Effector memory CD4-positive, alpha-beta T cell (primary cell): ENCODE data around the gene ERBB4.

Source experiments
- DNase-seq, 3 donors: peaks; one replicate each; pipeline ENCODE4 v3.0.0-alpha.2; 2020
- H3K27ac ChIP-seq: 2 replicates; pipeline ENCODE4 v1.7.0; 2013; ENCODE audit warnings: mild to moderate bottlenecking, low read length, moderate library complexity; ENCODE audit not compliant: insufficient read depth, poor library complexity, severe bottlenecking
- H3K27me3 ChIP-seq: replicated peaks from 2 replicates; pipeline ENCODE4 v1.7.0; 2013; ENCODE audit warnings: mild to moderate bottlenecking, low read length; ENCODE audit not compliant: insufficient read depth, control insufficient read depth, poor library complexity, severe bottlenecking
- H3K36me3 ChIP-seq: 2 replicates; pipeline ENCODE4 v1.7.0; 2013; ENCODE audit warnings: mild to moderate bottlenecking, low read length, moderate library complexity; ENCODE audit not compliant: control insufficient read depth, insufficient read depth
- H3K4me1 ChIP-seq: 2 replicates; pipeline ENCODE4 v1.7.0; 2013; ENCODE audit warnings: low read length, mild to moderate bottlenecking; ENCODE audit not compliant: control insufficient read depth, insufficient read depth, poor library complexity, severe bottlenecking
- H3K4me3 ChIP-seq: 2 replicates; pipeline ENCODE4 v1.7.0; 2013; ENCODE audit warnings: low read length, low read depth, mild to moderate bottlenecking; ENCODE audit not compliant: insufficient read depth, poor library complexity, severe bottlenecking
- H3K9me3 ChIP-seq: 2 replicates; pipeline ENCODE4 v1.7.0; 2013; ENCODE audit warnings: mild to moderate bottlenecking, low read length, moderate library complexity; ENCODE audit not compliant: control insufficient read depth

Gene ERBB4

GRCh38 chr2:211928201-211928600 is 610.4 kb downstream of the ERBB4 start:
- H3K27ac ChIP-seq: no peak overlapping the region
- no peaks in the 10 kb centered on the region for H3K27me3 ChIP-seq
- DNase-seq: no peak
- H3K4me3 ChIP-seq: no peak overlapping the region
- no peaks in the 10 kb centered on the region for H3K9me3 ChIP-seq
- no peaks in the 10 kb centered on the region for H3K36me3 ChIP-seq
- no peaks in the 10 kb centered on the region for H3K4me1 ChIP-seq

GRCh38 chr2:211923019-211923418 is 615.6 kb downstream of the ERBB4 start:
- no peaks in the 10 kb centered on the region for H3K36me3 ChIP-seq
- no peak overlapping the region for H3K4me3 ChIP-seq
- no peak overlapping the region for H3K27ac ChIP-seq
- no peaks in the 10 kb centered on the region for H3K27me3 ChIP-seq
- no peaks in the 10 kb centered on the region for H3K4me1 ChIP-seq
- no peak for DNase-seq
- H3K9me3 ChIP-seq: no peaks in the 10 kb centered on the region

- H3K27ac ChIP-seq: no peak overlapping the region
- no peaks in the 10 kb centered on the region for H3K36me3 ChIP-seq
- no peaks in the 10 kb centered on the region for H3K9me3 ChIP-seq
- no peaks in the 10 kb centered on the region for H3K4me1 ChIP-seq
- H3K27me3 ChIP-seq: no peaks in the 10 kb centered on the region
- H3K4me3 ChIP-seq: no peak overlapping the region
- no peak for DNase-seq
Measured at GRCh38 chr2:211903961-211904360, 634.6 kb downstream of the ERBB4 start.

- Histone ChIP-seq H3K36me3 (no peaks in the 10 kb centered on the region), H3K4me1 (no peaks in the 10 kb centered on the region), H3K27me3 (no peaks in the 10 kb centered on the region), H3K27ac (no peak overlapping the region), H3K4me3 (no peak overlapping the region), H3K9me3 (no peaks in the 10 kb centered on the region)
- DNase-seq: no peak
Measured at GRCh38 chr2:211901226-211901846, 637.3 kb downstream of the ERBB4 start.

- no peak overlapping the region for H3K4me3 ChIP-seq
- no peak overlapping the region for H3K27ac ChIP-seq
- no peaks in the 10 kb centered on the region for H3K27me3 ChIP-seq
- no peaks in the 10 kb centered on the region for H3K36me3 ChIP-seq
- no peak for DNase-seq
- H3K9me3 ChIP-seq: no peaks in the 10 kb centered on the region
- H3K4me1 ChIP-seq: no peaks in the 10 kb centered on the region
Measured at GRCh38 chr2:211900518-211900917, 638.1 kb downstream of the ERBB4 start.

- Histone ChIP-seq H3K27ac (no peak overlapping the region), H3K4me1 (no peaks in the 10 kb centered on the region), H3K4me3 (no peak overlapping the region), H3K27me3 (no peaks in the 10 kb centered on the region), H3K9me3 (no peaks in the 10 kb centered on the region), H3K36me3 (no peaks in the 10 kb centered on the region)
- DNase-seq: no peak
Measured at GRCh38 chr2:211900000-211900399, 638.6 kb downstream of the ERBB4 start.

GRCh38 chr2:211898702-211899101 is 639.9 kb downstream of the ERBB4 start:
- Histone ChIP-seq H3K4me1 (no peaks in the 10 kb centered on the region), H3K36me3 (no peaks in the 10 kb centered on the region), H3K27ac (no peak overlapping the region), H3K4me3 (no peak overlapping the region), H3K27me3 (no peaks in the 10 kb centered on the region), H3K9me3 (no peaks in the 10 kb centered on the region)
- DNase-seq: no peak

- Histone ChIP-seq H3K27ac (no peak overlapping the region), H3K36me3 (no peaks in the 10 kb centered on the region), H3K9me3 (no peaks in the 10 kb centered on the region), H3K27me3 (no peaks in the 10 kb centered on the region), H3K4me1 (no peaks in the 10 kb centered on the region), H3K4me3 (no peak overlapping the region)
- no peak for DNase-seq
Measured at GRCh38 chr2:211881449-211881848, 657.2 kb downstream of the ERBB4 start.

- Histone ChIP-seq H3K27me3 (no peaks in the 10 kb centered on the region), H3K9me3 (no peaks in the 10 kb centered on the region), H3K27ac (no peak overlapping the region), H3K4me1 (no peaks in the 10 kb centered on the region), H3K36me3 (no peaks in the 10 kb centered on the region), H3K4me3 (no peak overlapping the region)
- DNase-seq: no peak
Measured at GRCh38 chr2:211879323-211879722, 659.3 kb downstream of the ERBB4 start.

GRCh38 chr2:211877061-211877460 is 661.5 kb downstream of the ERBB4 start:
- no peak overlapping the region for H3K27ac ChIP-seq
- no peaks in the 10 kb centered on the region for H3K36me3 ChIP-seq
- H3K9me3 ChIP-seq: no peaks in the 10 kb centered on the region
- DNase-seq: no peak
- no peaks in the 10 kb centered on the region for H3K27me3 ChIP-seq
- H3K4me1 ChIP-seq: no peaks in the 10 kb centered on the region
- H3K4me3 ChIP-seq: no peak overlapping the region
